ENCODE results near the gene CDH11.

Gene CDH11

DNA sequence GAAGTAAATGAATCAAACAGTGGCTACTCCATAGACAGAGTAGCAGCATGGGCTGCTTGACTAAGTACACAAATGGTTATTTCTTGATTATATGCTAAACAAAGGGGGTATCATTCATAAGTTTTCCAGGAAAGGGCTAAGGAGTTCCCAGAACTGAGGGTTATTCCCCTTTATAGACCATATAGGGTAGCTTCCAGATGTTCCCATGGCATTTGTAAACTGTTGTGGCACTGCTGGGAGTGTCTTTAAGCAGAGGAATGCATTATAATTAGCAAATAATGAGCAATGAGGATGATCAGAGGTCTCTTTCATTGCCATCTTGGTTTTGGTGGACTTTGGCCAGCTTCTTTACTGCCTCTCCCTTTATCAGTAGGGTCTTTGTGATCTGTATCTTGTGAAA is 105.1 kb downstream of the CDH11 start:
- no peak overlapping the region for H3K27ac ChIP-seq (ENCODE audit: low read length)
- H3K4me3 ChIP-seq (ENCODE audit: low read length), result no peak overlapping the region
- no peak overlapping the region for H3K9ac ChIP-seq (ENCODE audit: low read length)
- no peaks in the 10 kb centered on the region for H3K36me3 ChIP-seq (replicated peaks; ENCODE audit: low read depth, low read length)
- H3K27me3 ChIP-seq (ENCODE audit: low read depth, low read length), result no peaks in the 10 kb centered on the region
- H4K20me1 ChIP-seq (ENCODE audit: insufficient read depth, low read length), result no peaks in the 10 kb centered on the region
- TF ChIP-seq, protein P1, sequence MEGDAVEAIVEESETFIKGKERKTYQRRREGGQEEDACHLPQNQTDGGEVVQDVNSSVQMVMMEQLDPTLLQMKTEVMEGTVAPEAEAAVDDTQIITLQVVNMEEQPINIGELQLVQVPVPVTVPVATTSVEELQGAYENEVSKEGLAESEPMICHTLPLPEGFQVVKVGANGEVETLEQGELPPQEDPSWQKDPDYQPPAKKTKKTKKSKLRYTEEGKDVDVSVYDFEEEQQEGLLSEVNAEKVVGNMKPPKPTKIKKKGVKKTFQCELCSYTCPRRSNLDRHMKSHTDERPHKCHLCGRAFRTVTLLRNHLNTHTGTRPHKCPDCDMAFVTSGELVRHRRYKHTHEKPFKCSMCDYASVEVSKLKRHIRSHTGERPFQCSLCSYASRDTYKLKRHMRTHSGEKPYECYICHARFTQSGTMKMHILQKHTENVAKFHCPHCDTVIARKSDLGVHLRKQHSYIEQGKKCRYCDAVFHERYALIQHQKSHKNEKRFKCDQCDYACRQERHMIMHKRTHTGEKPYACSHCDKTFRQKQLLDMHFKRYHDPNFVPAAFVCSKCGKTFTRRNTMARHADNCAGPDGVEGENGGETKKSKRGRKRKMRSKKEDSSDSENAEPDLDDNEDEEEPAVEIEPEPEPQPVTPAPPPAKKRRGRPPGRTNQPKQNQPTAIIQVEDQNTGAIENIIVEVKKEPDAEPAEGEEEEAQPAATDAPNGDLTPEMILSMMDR (IDR thresholded peaks at IDR 0.05; ENCODE audit: low read depth, low read length), result no peak
- TF ChIP-seq EZH2phosphoT487 (IDR thresholded peaks at IDR 0.05; ENCODE audit: low read depth), result no peak
- H3K9me3 ChIP-seq (ENCODE audit: insufficient read depth, low read length), result no peaks in the 10 kb centered on the region
- no peak overlapping the region for H3K4me2 ChIP-seq (ENCODE audit: low read length)
- H3K4me1 ChIP-seq (ENCODE audit: low read length), result no peaks in the 10 kb centered on the region
- H3K79me2 ChIP-seq (ENCODE audit: low read length), result no peaks in the 10 kb centered on the region
- H2AFZ ChIP-seq (ENCODE audit: low read depth, low read length), result no peak overlapping the region

DNA sequence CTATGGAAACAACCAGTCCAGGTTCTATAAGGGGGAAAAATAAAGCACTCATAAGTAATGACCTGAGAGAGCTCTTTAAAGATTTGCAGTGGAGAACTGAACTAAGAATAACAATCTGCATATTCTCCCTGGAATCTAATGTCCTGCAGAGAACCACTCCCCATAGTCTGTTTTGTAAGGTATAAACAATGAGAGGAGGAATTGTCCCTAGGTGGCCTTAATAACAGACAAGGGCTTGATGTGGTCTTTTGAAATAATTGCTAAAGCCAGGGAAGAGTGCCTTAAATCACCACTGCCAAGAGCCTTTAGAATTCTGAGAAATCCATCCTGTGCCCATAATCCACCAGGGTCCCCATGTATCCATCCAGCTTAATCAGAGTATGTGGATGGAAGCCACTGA is 106.3 kb downstream of the CDH11 start:
- no peaks in the 10 kb centered on the region for H3K79me2 ChIP-seq (ENCODE audit: low read length)

DNA sequence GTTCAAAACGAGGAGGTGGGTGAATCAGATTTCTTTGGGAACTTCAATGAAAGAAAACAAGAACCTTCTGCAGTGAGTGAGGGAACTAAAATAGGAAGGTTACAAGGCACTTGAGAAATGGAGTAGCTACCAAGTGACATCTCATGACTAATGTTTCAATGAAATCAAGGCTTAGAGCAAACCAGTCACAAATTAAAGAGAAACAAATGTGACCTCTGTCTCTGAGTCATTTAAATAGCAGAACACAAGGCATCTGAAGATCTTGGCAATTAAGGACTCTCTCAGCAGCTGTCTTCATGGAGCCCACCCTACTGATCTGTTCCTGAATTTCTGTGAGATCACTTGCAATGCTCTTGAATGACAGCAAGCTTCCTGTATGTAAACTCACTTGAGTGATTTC is 109.5 kb downstream of the CDH11 start:
- Histone ChIP-seq H2AFZ (ENCODE audit: low read depth, low read length) (no peak overlapping the region), H3K27me3 (ENCODE audit: low read depth, low read length) (no peaks in the 10 kb centered on the region), H3K79me2 (ENCODE audit: low read length) (no peaks in the 10 kb centered on the region), H3K4me1 (ENCODE audit: low read length) (no peaks in the 10 kb centered on the region), H3K9me3 (ENCODE audit: insufficient read depth, low read length) (no peaks in the 10 kb centered on the region), H3K27ac (ENCODE audit: low read length) (no peak overlapping the region), H3K4me2 (ENCODE audit: low read length) (no peak overlapping the region), H4K20me1 (ENCODE audit: insufficient read depth, low read length) (no peaks in the 10 kb centered on the region), H3K36me3 (replicated peaks; ENCODE audit: low read depth, low read length) (no peaks in the 10 kb centered on the region), H3K4me3 (ENCODE audit: low read length) (no peak overlapping the region), H3K9ac (ENCODE audit: low read length) (no peak overlapping the region)
- no peak for TF ChIP-seq EZH2phosphoT487 (IDR thresholded peaks at IDR 0.05; ENCODE audit: low read depth)
- TF ChIP-seq, protein P1 (IDR thresholded peaks at IDR 0.05; ENCODE audit: low read depth, low read length), result no peak

More for the DNA sequence above, 106.3 kb downstream of the CDH11 start:
- Histone ChIP-seq H3K4me2 (ENCODE audit: low read length) (no peak overlapping the region), H3K27me3 (ENCODE audit: low read depth, low read length) (no peaks in the 10 kb centered on the region), H2AFZ (ENCODE audit: low read depth, low read length) (no peak overlapping the region), H3K9ac (ENCODE audit: low read length) (no peak overlapping the region), H3K4me3 (ENCODE audit: low read length) (no peak overlapping the region), H3K36me3 (replicated peaks; ENCODE audit: low read depth, low read length) (no peaks in the 10 kb centered on the region), H3K4me1 (ENCODE audit: low read length) (no peaks in the 10 kb centered on the region), H4K20me1 (ENCODE audit: insufficient read depth, low read length) (no peaks in the 10 kb centered on the region), H3K27ac (ENCODE audit: low read length) (no peak overlapping the region), H3K9me3 (ENCODE audit: insufficient read depth, low read length) (no peaks in the 10 kb centered on the region)
- TF ChIP-seq EZH2phosphoT487 (IDR thresholded peaks at IDR 0.05; ENCODE audit: low read depth), result no peak
- TF ChIP-seq, protein P1 (IDR thresholded peaks at IDR 0.05; ENCODE audit: low read depth, low read length), result no peak

DNA sequence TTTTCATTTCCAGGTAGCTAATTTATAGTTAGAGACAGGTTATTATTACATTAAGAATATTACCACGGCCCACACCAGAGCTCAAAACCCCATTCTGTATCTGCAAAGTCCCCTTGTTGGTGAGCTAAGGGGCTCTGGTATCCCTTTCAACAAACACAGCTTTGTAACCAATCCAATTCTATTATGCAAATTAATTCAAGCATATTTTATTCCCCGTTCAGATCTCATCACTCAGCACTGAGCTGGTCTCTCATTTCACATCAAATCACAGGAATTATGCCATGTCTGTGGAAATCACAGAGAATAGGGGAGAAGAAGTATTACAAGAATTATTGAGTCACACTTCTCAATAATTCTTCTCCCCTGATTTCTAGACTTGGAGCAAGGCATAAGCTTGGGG is 111.7 kb downstream of the CDH11 start:
- Histone ChIP-seq H3K4me2 (ENCODE audit: low read length) (no peak overlapping the region), H3K9ac (ENCODE audit: low read length) (no peak overlapping the region), H4K20me1 (ENCODE audit: insufficient read depth, low read length) (no peaks in the 10 kb centered on the region), H3K27me3 (ENCODE audit: low read depth, low read length) (no peaks in the 10 kb centered on the region), H3K79me2 (ENCODE audit: low read length) (no peaks in the 10 kb centered on the region), H3K27ac (ENCODE audit: low read length) (no peak overlapping the region), H3K36me3 (replicated peaks; ENCODE audit: low read depth, low read length) (no peaks in the 10 kb centered on the region), H2AFZ (ENCODE audit: low read depth, low read length) (no peak overlapping the region), H3K9me3 (ENCODE audit: insufficient read depth, low read length) (no peaks in the 10 kb centered on the region), H3K4me1 (ENCODE audit: low read length) (no peaks in the 10 kb centered on the region), H3K4me3 (ENCODE audit: low read length) (no peak overlapping the region)
- TF ChIP-seq, protein P1 (IDR thresholded peaks at IDR 0.05; ENCODE audit: low read depth, low read length), result no peak
- TF ChIP-seq EZH2phosphoT487 (IDR thresholded peaks at IDR 0.05; ENCODE audit: low read depth), result no peak
